SK-N-SH treated with all-trans-retinoic acid at 6 μM for 48 hours (cell line): ENCODE data around the gene CHRNB2.

ENCODE experiments used
- ARNTL ChIP-seq: fragments of 450-650 bp; formaldehyde crosslinking; IDR thresholded peaks from 2 replicates; pipeline ENCODE4 v1.5.0; 2020; ENCODE audit warnings: low read depth, mild to moderate bottlenecking, moderate library complexity, borderline replicate concordance
- GLIS3 ChIP-seq: fragments of 250-450 bp; sonication (Bioruptor Pico); IDR thresholded peaks from 2 replicates; pipeline ENCODE4 v1.5.0; 2020; ENCODE audit warnings: mild to moderate bottlenecking, moderate library complexity
- ZNF8 ChIP-seq: fragments of 450-650 bp; formaldehyde crosslinking; IDR thresholded peaks from 2 replicates; pipeline ENCODE4 v1.5.0; 2020; ENCODE audit warnings: mild to moderate bottlenecking, moderate library complexity

DNA sequence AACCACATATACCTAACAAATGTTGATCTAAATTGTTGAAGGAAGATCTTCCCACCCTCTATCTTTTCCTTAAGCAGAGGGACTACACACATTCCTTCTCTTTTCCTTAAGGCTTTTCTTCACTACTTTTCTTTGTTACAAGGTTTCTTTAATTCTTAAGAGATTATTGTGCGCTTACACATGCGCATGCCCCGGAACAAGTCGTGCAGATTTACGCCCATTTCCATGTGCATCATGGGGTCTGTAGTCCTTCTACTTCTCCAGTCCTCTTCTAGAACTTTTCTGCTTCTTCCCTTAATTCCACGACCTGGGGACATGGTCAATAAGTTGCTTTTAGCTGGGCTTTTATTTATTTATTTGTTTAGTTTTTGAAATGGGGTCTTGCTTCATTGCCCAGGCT is 1.7 kb upstream of the CHRNB2 start:
- TF ChIP-seq ARNTL (CRISPR knock-in tag), result no peak
- TF ChIP-seq GLIS3 (CRISPR knock-in tag), result no peak
- no peak for TF ChIP-seq ZNF8
